Measurements from ENCODE around the gene NCBP3.

The NCBP3 gene

GRCh38 chr17:3845621-3846436 lies at the start of gene NCBP3:
Gene NCBP3 (minus strand): TSS chr17:3846246. CDS start chr17:3846223, 23 bp downstream.
- DNase-seq = peak; percentile 22

GRCh38 chr17:3895354-3895753 lies 49.3 kb upstream of the NCBP3 start:
- no peak for DNase-seq

GRCh38 chr17:3894911-3895343 lies 48.9 kb upstream of the NCBP3 start:
- DNase-seq = no peak

GRCh38 chr17:3894188-3894587 lies 48.1 kb upstream of the NCBP3 start:
- DNase-seq = no peak

- no peak for DNase-seq
These were observed 47.7 kb upstream of the NCBP3 start for GRCh38 chr17:3893720-3894116.

GRCh38 chr17:3893003-3893719 lies 47.1 kb upstream of the NCBP3 start, which contains the start of gene CAMKK1:
Gene CAMKK1 (minus strand): TSS chr17:3893053. CDS start chr17:3885687, 7,366 bp downstream.
- DNase-seq = peak; percentile 24

GRCh38 chr17:3892095-3892998 lies 46.3 kb upstream of the NCBP3 start:
- DNase-seq = no peak

GRCh38 chr17:3891626-3892094 lies 45.6 kb upstream of the NCBP3 start:
- no peak for DNase-seq

GRCh38 chr17:3890878-3891219 lies 44.8 kb upstream of the NCBP3 start:
- DNase-seq = no peak

- no peak for DNase-seq
These were observed 44.2 kb upstream of the NCBP3 start for GRCh38 chr17:3890082-3890877.

- no peak for DNase-seq
These were observed 43.4 kb upstream of the NCBP3 start for GRCh38 chr17:3889325-3890012.

- no peak for DNase-seq
These were observed 42.5 kb upstream of the NCBP3 start for GRCh38 chr17:3888343-3889171.

GRCh38 chr17:3887804-3888203 lies 41.8 kb upstream of the NCBP3 start:
- DNase-seq = no peak

- no peak for DNase-seq
These were observed 41.3 kb upstream of the NCBP3 start for GRCh38 chr17:3887394-3887793.

GRCh38 chr17:3886776-3887175 lies 40.7 kb upstream of the NCBP3 start:
- no peak for DNase-seq

- no peak for DNase-seq
These were observed 39.9 kb upstream of the NCBP3 start for GRCh38 chr17:3885970-3886369.

GRCh38 chr17:3885271-3885670 lies 39.2 kb upstream of the NCBP3 start:
- DNase-seq = no peak

GRCh38 chr17:3884188-3884587 lies 38.1 kb upstream of the NCBP3 start:
- DNase-seq = no peak

GRCh38 chr17:3882276-3882675 lies 36.2 kb upstream of the NCBP3 start:
- DNase-seq = no peak

- no peak for DNase-seq
These were observed 34.9 kb upstream of the NCBP3 start for GRCh38 chr17:3880983-3881382.

Data from NCI-H1417 treated with DMSO at 0.1 percent for 48 hours (cell line).